GM19351 (cell line): ENCODE results near the gene IKBKE.
A peak's percentile ranks its signal among the peaks of the same experiment; 100 is the strongest.

ENCODE experiments used
- ATAC-seq: cut with Tn5 transposase; IDR thresholded peaks from one replicate; pipeline ENCODE4 v1.9.1; 2021; ENCODE audit warnings: mild to moderate bottlenecking, moderate library complexity; ENCODE audit not compliant: unreplicated experiment

Gene IKBKE

GRCh38 chr1:206495011-206495461 is 24.8 kb downstream of the IKBKE start:
- ATAC-seq: no peak

GRCh38 chr1:206495493-206496046 is 25.3 kb downstream of the IKBKE start:
- no peak for ATAC-seq

GRCh38 chr1:206496131-206496793 is 26.0 kb downstream of the IKBKE start:
- ATAC-seq: peak; percentile 68

GRCh38 chr1:206497363-206497762 is 27.1 kb downstream of the IKBKE start:
- ATAC-seq: no peak

- ATAC-seq: no peak
These were observed 27.5 kb downstream of the IKBKE start for GRCh38 chr1:206497774-206498173.

- ATAC-seq: no peak
These were observed 28.4 kb downstream of the IKBKE start for GRCh38 chr1:206498685-206499084.

GRCh38 chr1:206500046-206500445 is 29.8 kb downstream of the IKBKE start:
- ATAC-seq: no peak

- ATAC-seq: no peak
These were observed 31.6 kb downstream of the IKBKE start for GRCh38 chr1:206501881-206502280.

GRCh38 chr1:206502403-206502802 is 32.1 kb downstream of the IKBKE start:
- ATAC-seq: no peak

GRCh38 chr1:206502812-206503211 is 32.5 kb downstream of the IKBKE start:
- no peak for ATAC-seq

- ATAC-seq: peak; percentile 63
These were observed 33.5 kb downstream of the IKBKE start for GRCh38 chr1:206503591-206504362.

GRCh38 chr1:206504363-206504713 is 34.1 kb downstream of the IKBKE start:
- ATAC-seq: no peak

- ATAC-seq: no peak
These were observed 35.6 kb downstream of the IKBKE start for GRCh38 chr1:206505702-206506355.

GRCh38 chr1:206506405-206507283 is 36.4 kb downstream of the IKBKE start:
- peak; percentile 29 for ATAC-seq

- ATAC-seq: peak; percentile 60
These were observed 37.2 kb downstream of the IKBKE start, which contains the start of gene RASSF5 for GRCh38 chr1:206507284-206508129. RASSF5 (plus strand) TSS chr1:206507531; CDS start chr1:206507603, 72 bp downstream.

GRCh38 chr1:206508130-206508889 is 38.0 kb downstream of the IKBKE start:
- no peak for ATAC-seq

- ATAC-seq: no peak
These were observed 38.7 kb downstream of the IKBKE start for GRCh38 chr1:206508956-206509355.

- no peak for ATAC-seq
These were observed 39.5 kb downstream of the IKBKE start for GRCh38 chr1:206509612-206510257.
